Urothelium cell line (cell line): ENCODE data around the gene HOXA3.

Source experiments
- DNase-seq: peaks from one replicate; pipeline ENCODE4 v3.0.0; 2011; ENCODE audit warnings: low spot score, mixed read lengths
- FAIRE-seq: peaks from 2 replicates; lab custom pipeline; 2011; peaks lifted over from hg19 to GRCh38; lab: Jason Lieb, UNC

Gene HOXA3

GRCh38 chr7:27064661-27065060, 87.7 kb downstream of the HOXA3 start:
- FAIRE-seq (no peak), DNase-seq (no peak)

- FAIRE-seq: no peak
- no peak for DNase-seq
Measured at GRCh38 chr7:27064159-27064558, 88.2 kb downstream of the HOXA3 start.

DNA sequence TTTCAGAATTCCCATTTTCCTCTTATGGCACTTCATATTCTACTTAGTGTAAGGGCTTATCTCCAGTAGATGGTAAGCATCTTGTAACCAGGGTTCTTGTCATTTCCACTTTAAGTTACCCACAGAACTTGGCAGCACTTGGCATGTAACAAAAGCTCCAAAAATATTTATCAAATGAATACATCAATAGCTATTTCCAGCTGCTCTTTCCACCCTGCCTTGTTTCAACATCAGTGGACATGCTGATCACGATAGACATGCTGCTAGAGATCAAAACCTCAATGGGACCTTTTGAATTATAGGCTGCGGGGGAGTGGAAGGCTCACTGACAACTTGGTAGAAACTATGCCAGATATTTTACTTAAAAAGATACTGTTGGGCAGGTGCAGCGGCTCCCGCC, 89.4 kb downstream of the HOXA3 start:
- no peak for FAIRE-seq
- DNase-seq: no peak
